Measurements from ENCODE around the gene COX4I1.

COX4I1 gene

DNA sequence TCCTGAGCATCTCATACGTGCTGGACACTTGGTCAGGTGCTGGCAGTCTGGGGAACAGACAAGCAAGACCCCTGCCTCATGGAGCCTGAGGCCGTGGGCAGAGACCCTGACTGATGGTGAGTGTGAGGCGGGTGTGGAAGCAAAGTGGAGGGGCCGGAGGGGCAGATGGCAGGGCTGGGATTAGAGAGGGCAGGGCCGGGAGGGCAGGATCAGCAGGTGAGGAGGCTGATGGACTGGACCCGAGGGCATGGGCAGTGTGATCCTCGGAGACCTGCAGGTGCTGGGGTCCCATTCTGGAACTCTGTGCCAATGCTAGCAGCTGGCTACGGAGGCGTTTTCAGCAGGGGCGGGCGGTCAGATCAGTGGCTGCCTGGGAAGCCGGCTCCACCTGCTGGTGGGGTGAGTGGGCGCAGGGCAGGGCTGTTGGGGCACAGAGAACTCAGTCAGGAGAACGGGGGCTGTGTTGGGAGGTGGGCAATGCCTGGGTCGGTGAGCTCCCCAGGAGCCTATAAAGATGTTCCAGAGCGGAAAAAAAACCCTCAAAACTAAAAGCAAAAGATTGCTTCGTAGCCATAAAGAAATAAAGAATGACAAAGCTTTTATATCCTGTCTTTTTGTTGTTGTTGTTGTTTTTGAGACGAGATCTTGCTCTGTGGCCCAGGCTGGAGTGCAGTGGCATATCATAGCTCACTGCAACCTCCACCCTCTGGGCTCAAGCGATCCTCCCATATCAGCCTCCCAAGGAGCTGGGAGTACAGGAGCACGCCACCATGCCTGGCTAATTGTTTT, 39.7 kb upstream of the COX4I1 start:
- Mint-ChIP-seq H3K4me3 (no peak overlapping the region), H3K4me1 (ENCODE audit: low read depth) (peaks cover 30% of the 10 kb centered on the region), H3K9me3 (no peaks in the 10 kb centered on the region), H3K27me3 (peaks cover 13% of the 10 kb centered on the region), H3K27ac (no peak overlapping the region), H3K36me3 (ENCODE audit: low read depth) (no peaks in the 10 kb centered on the region)
- intact Hi-C loops (cut with micrococcal nuclease), result no loop called here

DNA sequence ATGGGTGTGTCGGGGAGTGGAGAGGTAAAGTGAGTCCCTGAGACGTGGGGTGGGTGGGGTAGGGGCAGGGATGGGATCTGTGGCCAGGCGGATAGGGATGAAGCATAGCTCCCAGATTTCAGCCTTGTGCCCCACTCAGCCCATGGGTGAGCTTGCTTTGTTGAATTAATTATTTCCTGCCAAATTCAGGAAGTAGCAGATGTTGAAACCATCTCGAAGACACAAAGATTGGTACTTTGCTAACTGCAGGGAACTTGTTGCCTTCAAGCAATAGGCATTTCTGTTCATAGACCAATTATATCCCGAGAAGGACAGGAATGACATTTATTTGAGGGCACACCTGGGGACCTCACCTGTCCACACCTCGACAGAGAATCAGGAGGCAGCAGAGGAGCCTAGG, 37.6 kb upstream of the COX4I1 start:
- Mint-ChIP-seq H3K27ac (no peak overlapping the region), H3K4me1 (ENCODE audit: low read depth) (peaks cover 40% of the 10 kb centered on the region), H3K27me3 (peaks cover 24% of the 10 kb centered on the region), H3K36me3 (ENCODE audit: low read depth) (no peaks in the 10 kb centered on the region), H3K4me3 (no peak overlapping the region), H3K9me3 (no peaks in the 10 kb centered on the region)
- intact Hi-C loops (cut with micrococcal nuclease), result no loop called here

DNA sequence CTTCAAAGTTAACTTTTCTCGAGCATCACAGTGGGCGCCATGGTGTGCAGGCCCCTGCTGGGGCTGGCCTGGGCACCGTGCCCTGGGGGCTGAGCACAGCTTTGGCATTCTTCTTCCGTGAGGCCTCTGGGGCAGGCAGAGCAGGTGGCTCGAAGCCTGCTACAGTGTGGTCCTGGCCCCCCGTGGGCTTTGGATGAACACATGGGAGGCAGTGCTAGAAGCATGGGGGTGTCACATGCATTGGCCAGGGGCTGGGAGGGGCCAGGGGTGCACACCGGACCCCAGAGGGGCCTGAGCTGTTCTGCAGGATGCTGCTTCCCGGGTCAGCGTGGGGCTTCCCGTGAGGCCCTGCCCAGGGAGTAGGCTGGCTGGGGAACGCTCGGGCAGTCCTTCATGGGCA, 36.5 kb upstream of the COX4I1 start:
- Mint-ChIP-seq H3K4me3 (no peak overlapping the region), H3K27ac (no peak overlapping the region), H3K4me1 (ENCODE audit: low read depth) (peaks cover 47% of the 10 kb centered on the region), H3K9me3 (no peaks in the 10 kb centered on the region), H3K27me3 (peaks cover 27% of the 10 kb centered on the region), H3K36me3 (ENCODE audit: low read depth) (no peaks in the 10 kb centered on the region)
- intact Hi-C loops (cut with micrococcal nuclease), result no loop called here

DNA sequence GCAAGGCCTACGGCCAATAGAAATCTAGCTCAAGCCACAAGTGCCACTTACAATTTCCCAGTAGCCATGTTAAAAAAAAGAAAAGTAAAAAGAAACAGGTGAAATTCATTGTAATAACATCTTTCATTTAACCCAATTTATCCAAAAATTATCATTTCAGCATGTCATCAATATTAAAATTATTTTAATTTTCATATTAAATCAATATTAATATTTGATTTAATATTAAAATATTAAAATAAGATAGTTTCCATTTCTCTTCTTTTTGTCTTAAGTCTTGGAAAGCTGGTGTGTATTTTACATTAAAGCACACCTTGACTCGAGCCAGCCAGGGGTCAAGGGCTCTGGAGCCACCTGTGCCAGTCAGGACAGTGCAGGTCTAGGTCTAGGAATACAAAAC, 35.9 kb upstream of the COX4I1 start:
- intact Hi-C loops (cut with micrococcal nuclease), result no loop called here
- H3K4me1 Mint-ChIP-seq (ENCODE audit: low read depth), result peaks cover 48% of the 10 kb centered on the region
- H3K36me3 Mint-ChIP-seq (ENCODE audit: low read depth), result no peaks in the 10 kb centered on the region
- peaks cover 27% of the 10 kb centered on the region for H3K27me3 Mint-ChIP-seq
- no peaks in the 10 kb centered on the region for H3K9me3 Mint-ChIP-seq
- no peak overlapping the region for H3K4me3 Mint-ChIP-seq
- no peak overlapping the region for H3K27ac Mint-ChIP-seq

DNA sequence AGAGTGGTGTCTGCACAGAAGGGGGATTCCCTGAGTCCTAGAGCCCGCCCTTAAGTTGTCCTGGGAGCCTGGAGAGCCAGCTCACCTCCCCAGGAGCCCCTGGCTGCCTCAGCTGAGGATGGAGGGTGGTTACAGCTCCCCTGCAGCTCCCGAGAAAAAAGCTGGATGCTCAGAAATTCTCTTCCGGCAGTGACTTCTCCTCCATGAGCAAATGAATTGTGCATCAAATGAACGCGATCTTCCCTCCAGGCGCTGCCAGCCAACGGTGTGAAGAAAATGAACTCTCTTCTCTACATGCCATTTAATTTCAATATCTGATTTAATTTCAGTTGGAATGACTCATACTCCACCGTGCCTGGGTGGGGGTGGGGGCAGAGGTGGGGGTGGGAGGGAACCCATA, 34.3 kb upstream of the COX4I1 start:
- H3K4me1 Mint-ChIP-seq (ENCODE audit: low read depth), result peaks cover 32% of the 10 kb centered on the region

DNA sequence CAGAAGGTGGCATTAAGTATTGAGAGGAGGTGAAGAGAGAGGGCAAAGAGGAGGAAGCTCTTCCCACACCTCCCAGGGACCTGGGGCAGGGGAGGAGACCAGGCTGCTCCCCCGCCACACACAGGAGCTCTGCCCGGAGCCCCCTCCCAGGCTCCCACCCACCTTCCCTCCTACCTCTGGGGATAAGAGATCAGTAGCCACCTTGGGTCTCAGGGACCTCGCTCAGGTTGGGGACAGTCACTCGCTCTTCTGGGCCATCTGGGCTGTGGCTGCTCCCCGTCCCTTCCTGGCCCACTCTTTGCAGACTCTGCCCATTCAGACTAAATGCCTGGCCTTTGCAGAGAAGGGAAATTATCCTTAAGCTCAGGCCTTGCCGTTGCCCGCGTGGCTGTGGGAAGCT, 33.7 kb upstream of the COX4I1 start:
- H3K27me3 Mint-ChIP-seq, result peaks cover 16% of the 10 kb centered on the region
- H3K27ac Mint-ChIP-seq, result no peak overlapping the region
- H3K4me3 Mint-ChIP-seq, result no peak overlapping the region
- peaks cover 30% of the 10 kb centered on the region for H3K4me1 Mint-ChIP-seq (ENCODE audit: low read depth)
- intact Hi-C loops (cut with micrococcal nuclease), result no loop called here
- no peaks in the 10 kb centered on the region for H3K36me3 Mint-ChIP-seq (ENCODE audit: low read depth)
- no peaks in the 10 kb centered on the region for H3K9me3 Mint-ChIP-seq

More for the DNA sequence above, 34.3 kb upstream of the COX4I1 start:
- Mint-ChIP-seq H3K36me3 (ENCODE audit: low read depth) (no peaks in the 10 kb centered on the region), H3K4me3 (no peak overlapping the region), H3K9me3 (no peaks in the 10 kb centered on the region), H3K27me3 (peaks cover 16% of the 10 kb centered on the region), H3K27ac (no peak overlapping the region)
- intact Hi-C loops (cut with micrococcal nuclease), result no loop called here

DNA sequence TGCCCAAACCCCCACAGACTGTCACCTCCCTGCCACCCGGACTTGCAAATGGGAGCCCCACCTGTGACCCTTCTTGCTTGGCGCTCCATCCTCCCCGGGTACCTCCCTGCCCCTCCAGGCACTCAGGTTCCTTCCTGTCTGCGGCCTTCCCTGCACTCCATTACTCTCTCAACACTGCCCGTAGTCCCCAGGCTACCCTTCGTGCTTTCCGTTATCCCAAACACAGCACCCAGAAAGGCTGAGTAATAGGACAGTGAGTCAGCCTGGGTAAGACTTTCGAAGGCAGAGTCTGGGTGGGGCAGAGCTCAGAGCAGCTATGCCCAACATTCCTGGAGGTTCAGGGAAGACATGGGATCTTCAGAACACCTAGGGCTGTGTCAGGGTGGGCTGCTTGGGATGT, 32.0 kb upstream of the COX4I1 start:
- Mint-ChIP-seq H3K9me3 (no peaks in the 10 kb centered on the region), H3K27ac (no peak overlapping the region), H3K4me1 (ENCODE audit: low read depth) (peaks cover 19% of the 10 kb centered on the region), H3K36me3 (ENCODE audit: low read depth) (peaks cover 11% of the 10 kb centered on the region), H3K4me3 (no peak overlapping the region), H3K27me3 (peaks cover 16% of the 10 kb centered on the region)
- intact Hi-C loops (cut with micrococcal nuclease), result no loop called here

DNA sequence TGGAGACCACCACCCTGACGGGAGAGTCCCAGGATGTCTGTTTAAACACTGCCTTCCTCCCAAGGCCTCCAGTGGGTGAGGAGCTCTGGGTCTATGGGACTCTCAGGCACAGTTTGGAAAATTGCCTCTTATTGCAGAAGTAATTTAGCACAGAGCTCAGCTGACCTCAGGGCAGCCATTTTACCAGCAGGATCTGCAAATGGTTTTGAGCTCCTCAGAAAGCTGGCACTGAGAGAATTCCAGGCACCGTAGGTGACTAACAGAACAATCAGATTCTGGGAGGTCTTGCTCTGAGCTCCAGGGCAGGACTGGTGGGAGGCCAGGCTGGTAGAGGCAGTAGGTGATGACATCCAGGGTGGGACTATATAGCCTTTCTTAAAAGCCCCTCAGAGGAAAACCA, 31.3 kb upstream of the COX4I1 start:
- H3K9me3 Mint-ChIP-seq, result no peaks in the 10 kb centered on the region
- peaks cover 16% of the 10 kb centered on the region for H3K27me3 Mint-ChIP-seq
- H3K27ac Mint-ChIP-seq, result no peak overlapping the region
- no peak overlapping the region for H3K4me3 Mint-ChIP-seq
- H3K4me1 Mint-ChIP-seq (ENCODE audit: low read depth), result peaks cover 19% of the 10 kb centered on the region
- intact Hi-C loops (cut with micrococcal nuclease), result no loop called here
- peaks cover 11% of the 10 kb centered on the region for H3K36me3 Mint-ChIP-seq (ENCODE audit: low read depth)

DNA sequence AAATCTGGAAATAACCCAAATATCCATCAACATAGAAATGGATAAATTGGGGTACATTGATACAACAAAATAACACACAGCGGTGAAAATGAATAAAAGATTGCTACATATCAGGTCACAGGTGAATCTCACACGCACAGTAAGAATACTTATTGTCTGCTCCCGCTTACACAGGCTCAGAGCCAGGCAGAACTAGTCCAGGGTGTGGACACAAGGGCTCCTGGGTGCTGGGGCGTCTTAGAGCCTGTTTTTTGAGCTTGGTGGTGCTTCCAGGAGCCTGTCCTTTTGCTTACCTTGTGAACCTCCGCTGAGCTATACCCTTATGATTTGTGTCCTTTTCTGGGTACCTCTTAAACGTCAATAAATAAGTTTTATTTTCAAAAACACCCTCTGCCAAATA, 28.8 kb upstream of the COX4I1 start:
- Mint-ChIP-seq H3K4me3 (no peak overlapping the region), H3K27me3 (peaks cover 10% of the 10 kb centered on the region), H3K4me1 (ENCODE audit: low read depth) (peaks cover 16% of the 10 kb centered on the region), H3K36me3 (ENCODE audit: low read depth) (peaks cover 18% of the 10 kb centered on the region), H3K27ac (no peak overlapping the region), H3K9me3 (no peaks in the 10 kb centered on the region)
- intact Hi-C loops (cut with micrococcal nuclease), result no loop called here

DNA sequence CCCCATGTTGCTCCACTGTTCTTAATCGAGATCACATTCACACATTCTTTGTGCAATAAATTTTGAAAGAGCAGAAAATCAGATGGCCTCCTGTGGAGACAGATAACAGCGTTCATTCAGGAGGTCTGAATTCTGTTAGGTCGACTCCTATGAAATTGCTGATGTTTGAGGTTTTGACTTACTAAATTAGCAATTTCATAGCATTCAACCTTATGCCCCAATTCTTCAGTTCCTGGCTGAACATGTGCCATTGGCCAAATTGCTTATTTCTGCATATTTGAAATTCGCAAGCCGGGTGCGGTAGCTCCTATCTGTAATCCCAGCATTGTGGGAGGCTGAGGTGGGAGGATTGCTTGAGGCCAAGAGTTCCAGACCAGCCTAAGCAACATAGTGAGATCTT, 26.5 kb upstream of the COX4I1 start:
- intact Hi-C loops (cut with micrococcal nuclease), result no loop called here
- H3K4me3 Mint-ChIP-seq, result no peak overlapping the region
- H3K9me3 Mint-ChIP-seq, result no peaks in the 10 kb centered on the region
- peaks cover 38% of the 10 kb centered on the region for H3K36me3 Mint-ChIP-seq (ENCODE audit: low read depth)
- no peak overlapping the region for H3K27ac Mint-ChIP-seq
- peaks cover 2% of the 10 kb centered on the region for H3K4me1 Mint-ChIP-seq (ENCODE audit: low read depth)
- H3K27me3 Mint-ChIP-seq, result no peaks in the 10 kb centered on the region

DNA sequence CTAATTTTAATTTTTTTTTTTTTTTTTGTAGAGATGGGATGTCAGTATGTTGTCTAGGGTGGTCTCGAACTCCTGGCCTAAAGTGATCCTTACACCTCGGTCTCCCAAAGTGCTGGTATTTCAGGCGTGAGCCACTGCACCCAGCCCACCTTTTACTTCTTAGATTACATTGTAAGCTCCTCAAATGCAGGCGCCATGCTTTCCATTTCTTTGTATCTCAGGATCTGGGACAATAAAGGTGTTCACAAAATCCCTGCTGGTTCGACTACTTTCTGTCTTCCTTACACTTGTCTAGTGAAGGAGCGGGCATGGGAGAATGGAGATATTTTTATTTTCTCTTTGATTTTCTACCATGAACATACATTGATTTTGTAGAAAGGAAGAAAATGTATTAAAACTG, 25.4 kb upstream of the COX4I1 start:
- Mint-ChIP-seq H3K4me1 (ENCODE audit: low read depth) (no peaks in the 10 kb centered on the region), H3K9me3 (no peaks in the 10 kb centered on the region), H3K4me3 (no peak overlapping the region), H3K27me3 (no peaks in the 10 kb centered on the region), H3K36me3 (ENCODE audit: low read depth) (peaks cover 49% of the 10 kb centered on the region), H3K27ac (no peak overlapping the region)
- intact Hi-C loops (cut with micrococcal nuclease), result no loop called here

DNA sequence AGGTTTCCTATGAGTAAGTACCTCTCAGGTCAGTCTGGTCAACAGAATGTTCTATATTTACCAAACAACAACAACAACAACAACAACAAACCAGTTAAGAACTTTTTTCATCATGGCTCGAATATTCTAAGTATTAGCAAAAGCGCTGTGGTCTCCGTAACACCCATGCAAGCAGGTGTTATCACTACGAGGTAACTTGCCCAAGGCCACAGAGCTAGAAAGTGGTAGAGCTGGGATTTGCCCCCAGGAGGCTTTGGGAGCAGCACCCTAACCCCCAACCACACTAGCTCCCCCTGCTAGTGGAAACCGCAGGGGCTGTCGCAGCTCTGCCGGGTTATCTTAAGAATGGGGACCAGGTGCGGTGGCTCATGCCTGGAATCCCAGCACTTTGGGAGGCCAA, 24.7 kb upstream of the COX4I1 start:
- no peak overlapping the region for H3K27ac Mint-ChIP-seq
- intact Hi-C loops (cut with micrococcal nuclease), result no loop called here
- H3K4me3 Mint-ChIP-seq, result no peak overlapping the region
- H3K36me3 Mint-ChIP-seq (ENCODE audit: low read depth), result peaks cover 56% of the 10 kb centered on the region
- H3K9me3 Mint-ChIP-seq, result no peaks in the 10 kb centered on the region
- no peaks in the 10 kb centered on the region for H3K27me3 Mint-ChIP-seq
- H3K4me1 Mint-ChIP-seq (ENCODE audit: low read depth), result no peaks in the 10 kb centered on the region

DNA sequence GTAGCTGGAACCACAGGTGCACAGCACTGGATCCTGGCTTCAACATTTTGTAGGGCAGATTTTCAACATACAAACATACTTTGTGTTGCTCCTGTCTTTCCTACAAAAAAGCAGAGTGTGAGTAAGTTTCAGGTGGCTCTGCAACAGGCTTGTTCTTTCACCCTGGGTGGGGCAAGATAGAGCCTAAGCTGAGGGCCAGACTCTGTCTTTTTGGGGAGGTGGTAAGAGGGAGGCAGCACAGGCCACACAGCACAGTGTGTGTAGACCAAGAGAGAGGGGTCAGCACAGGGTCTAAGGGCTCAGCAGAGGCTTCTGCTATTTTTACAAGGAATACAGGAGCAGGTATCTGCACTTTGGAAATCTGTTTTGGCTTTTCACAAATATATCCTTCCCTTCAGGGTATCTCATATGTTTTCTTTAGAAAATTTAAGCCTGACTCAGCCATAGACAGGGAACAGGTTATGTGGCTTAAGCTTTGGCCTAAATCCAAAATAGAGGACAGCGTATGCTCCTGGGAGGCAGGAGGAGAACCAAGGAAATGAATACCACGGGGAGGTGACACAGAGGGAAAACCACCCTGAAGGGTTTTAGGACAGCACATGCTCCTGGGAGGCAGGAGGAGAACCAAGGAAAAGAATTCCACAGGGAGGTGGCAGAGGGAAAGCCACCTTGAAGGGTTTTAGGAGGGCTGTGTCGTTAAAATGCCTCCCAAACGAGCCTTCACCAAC, 21.7 kb upstream of the COX4I1 start:
- Mint-ChIP-seq H3K9me3 (no peaks in the 10 kb centered on the region), H3K36me3 (ENCODE audit: low read depth) (peaks cover 74% of the 10 kb centered on the region), H3K27me3 (no peaks in the 10 kb centered on the region), H3K4me3 (no peak overlapping the region), H3K4me1 (ENCODE audit: low read depth) (no peaks in the 10 kb centered on the region), H3K27ac (no peak overlapping the region)
- intact Hi-C loops (cut with micrococcal nuclease), result no loop called here

DNA sequence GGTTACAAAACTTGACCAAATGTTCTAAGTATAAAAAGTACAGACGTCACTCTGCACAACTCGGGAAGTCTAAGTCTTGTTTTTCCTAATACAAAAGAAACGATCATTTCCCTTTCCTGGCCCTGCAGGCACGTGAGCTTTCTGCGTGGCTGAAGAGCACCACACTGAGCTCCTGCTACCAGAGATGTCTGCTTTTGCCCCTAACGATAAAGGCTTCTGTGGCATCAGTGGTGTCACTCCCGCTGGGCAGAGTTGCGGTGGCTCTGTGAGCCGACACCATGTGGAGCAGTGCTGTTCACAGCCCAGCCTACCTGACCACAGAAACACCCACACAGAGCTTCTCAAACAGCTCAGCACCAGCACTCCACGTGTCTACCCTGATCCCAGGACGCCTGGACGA, 20.6 kb upstream of the COX4I1 start:
- intact Hi-C loops (cut with micrococcal nuclease), result no loop called here
- Mint-ChIP-seq H3K9me3 (no peaks in the 10 kb centered on the region), H3K4me1 (ENCODE audit: low read depth) (no peaks in the 10 kb centered on the region), H3K4me3 (no peak overlapping the region), H3K36me3 (ENCODE audit: low read depth) (peaks cover 85% of the 10 kb centered on the region), H3K27ac (no peak overlapping the region), H3K27me3 (no peaks in the 10 kb centered on the region)

DNA sequence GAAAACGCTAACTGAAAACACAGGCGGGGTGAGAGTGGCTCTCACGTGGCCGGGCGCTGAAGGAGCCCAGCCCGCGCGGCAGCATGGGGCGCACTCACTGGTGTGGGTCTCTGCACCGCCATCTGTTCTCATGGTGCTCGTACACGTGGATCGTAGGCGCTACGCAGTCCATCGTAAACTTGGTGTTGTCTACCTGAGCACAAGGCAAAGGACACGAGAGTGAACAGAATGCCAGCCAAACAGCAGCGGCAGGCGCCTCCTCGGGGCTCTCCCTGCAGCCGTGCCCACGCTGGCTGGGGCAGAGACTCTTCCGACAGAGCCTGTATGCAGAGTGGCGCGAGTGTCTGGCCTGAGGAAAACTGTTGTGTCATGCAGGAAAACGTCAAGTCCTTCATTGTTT, 19.2 kb upstream of the COX4I1 start:
- Mint-ChIP-seq H3K9me3 (no peaks in the 10 kb centered on the region), H3K27me3 (no peaks in the 10 kb centered on the region), H3K4me1 (ENCODE audit: low read depth) (no peaks in the 10 kb centered on the region), H3K36me3 (ENCODE audit: low read depth) (peaks cover 87% of the 10 kb centered on the region), H3K27ac (no peak overlapping the region), H3K4me3 (no peak overlapping the region)
- intact Hi-C loops (cut with micrococcal nuclease), result no loop called here
